HG03460 (cell line): ENCODE results near the gene SLC30A3.

ENCODE experiments used
- ATAC-seq: cut with Tn5 transposase; IDR thresholded peaks from one replicate; pipeline ENCODE4 v1.9.1; 2021; ENCODE audit not compliant: unreplicated experiment

Gene SLC30A3

GRCh38 chr2:27236626-27237025 lies 26.2 kb downstream of the SLC30A3 start:
- no peak for ATAC-seq

- no peak for ATAC-seq
These were observed 26.7 kb downstream of the SLC30A3 start for GRCh38 chr2:27236136-27236535.

GRCh38 chr2:27233341-27233740 lies 29.5 kb downstream of the SLC30A3 start:
- ATAC-seq: no peak

GRCh38 chr2:27231921-27232320 lies 30.9 kb downstream of the SLC30A3 start:
- ATAC-seq: no peak

- no peak for ATAC-seq
These were observed 35.3 kb downstream of the SLC30A3 start for GRCh38 chr2:27227501-27227900.

GRCh38 chr2:27225526-27225925 lies 37.3 kb downstream of the SLC30A3 start:
- ATAC-seq: no peak

GRCh38 chr2:27223416-27223815 lies 39.4 kb downstream of the SLC30A3 start:
- ATAC-seq: no peak

- no peak for ATAC-seq
These were observed 40.4 kb downstream of the SLC30A3 start for GRCh38 chr2:27222407-27222806.

GRCh38 chr2:27221166-27221565 lies 41.7 kb downstream of the SLC30A3 start:
- ATAC-seq: no peak

- no peak for ATAC-seq
These were observed 42.8 kb downstream of the SLC30A3 start for GRCh38 chr2:27220091-27220490.

- ATAC-seq: no peak
These were observed 43.8 kb downstream of the SLC30A3 start for GRCh38 chr2:27219091-27219490.

GRCh38 chr2:27218614-27219013 lies 44.2 kb downstream of the SLC30A3 start:
- ATAC-seq: no peak

GRCh38 chr2:27217173-27218121 lies 45.4 kb downstream of the SLC30A3 start, which contains the start of gene CAD:
Gene CAD (plus strand): TSS chr2:27217369. CDS start chr2:27217552, 183 bp downstream.
- peak; percentile 79 for ATAC-seq

GRCh38 chr2:27216416-27217137 lies 46.3 kb downstream of the SLC30A3 start:
- no peak for ATAC-seq

- ATAC-seq: no peak
These were observed 47.9 kb downstream of the SLC30A3 start for GRCh38 chr2:27214941-27215340.

GRCh38 chr2:27212626-27213471 lies 50.0 kb downstream of the SLC30A3 start:
- ATAC-seq: peak; percentile 10

- ATAC-seq: peak; percentile 72
These were observed 50.8 kb downstream of the SLC30A3 start, which contains the start of the genes ATRAID and SLC5A6 for GRCh38 chr2:27211943-27212625. Gene ATRAID (plus strand): TSS chr2:27212041. CDS start chr2:27212369, 328 bp downstream. Gene SLC5A6 (minus strand): TSS chr2:27212268. CDS start chr2:27207650, 4,618 bp downstream.

- peak; percentile 16 for ATAC-seq
These were observed 51.5 kb downstream of the SLC30A3 start for GRCh38 chr2:27211241-27211942.

GRCh38 chr2:27209621-27210401 lies 53.0 kb downstream of the SLC30A3 start:
- ATAC-seq: no peak
